Kidney capillary endothelial cell (primary cell): Measurements from ENCODE around the gene CCDC138.

Source experiments
- DNase-seq: peaks from one replicate; pipeline ENCODE4 v3.0.0-alpha.2; 2018; ENCODE audit warnings: low spot score

The CCDC138 gene

DNA sequence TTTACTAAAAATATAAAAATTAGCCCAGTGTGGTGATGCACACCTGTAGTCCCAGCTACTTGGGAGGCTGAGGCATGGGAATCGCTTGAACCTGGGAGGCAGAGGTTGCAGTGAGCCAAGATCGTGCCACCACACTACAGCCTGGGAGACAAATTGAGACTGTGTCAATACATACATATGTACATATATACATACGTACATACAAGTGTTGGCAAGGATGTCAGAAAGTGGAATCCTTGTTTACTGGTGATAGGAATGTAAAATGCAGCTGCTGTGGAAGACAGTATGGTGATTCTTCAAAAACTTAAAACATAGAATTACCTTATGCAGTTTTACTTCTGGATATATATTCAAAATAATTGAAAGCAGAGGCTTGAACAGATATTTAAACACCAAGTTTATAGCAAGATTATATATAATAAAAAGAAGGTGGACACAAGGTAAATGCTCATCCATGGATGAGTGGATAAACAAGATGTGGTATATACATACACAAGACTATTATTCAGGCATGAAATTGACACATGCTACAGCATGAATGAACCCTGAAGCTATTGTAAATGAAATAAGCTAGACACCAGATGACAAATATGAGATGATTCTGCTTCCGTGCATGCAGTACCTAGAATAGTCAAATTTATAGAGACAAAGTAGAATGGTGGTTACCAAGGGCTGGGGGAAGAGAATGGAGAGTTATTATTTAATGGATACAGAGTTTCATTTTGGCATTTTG is 43.2 kb downstream of the CCDC138 start:
- no peak for DNase-seq

DNA sequence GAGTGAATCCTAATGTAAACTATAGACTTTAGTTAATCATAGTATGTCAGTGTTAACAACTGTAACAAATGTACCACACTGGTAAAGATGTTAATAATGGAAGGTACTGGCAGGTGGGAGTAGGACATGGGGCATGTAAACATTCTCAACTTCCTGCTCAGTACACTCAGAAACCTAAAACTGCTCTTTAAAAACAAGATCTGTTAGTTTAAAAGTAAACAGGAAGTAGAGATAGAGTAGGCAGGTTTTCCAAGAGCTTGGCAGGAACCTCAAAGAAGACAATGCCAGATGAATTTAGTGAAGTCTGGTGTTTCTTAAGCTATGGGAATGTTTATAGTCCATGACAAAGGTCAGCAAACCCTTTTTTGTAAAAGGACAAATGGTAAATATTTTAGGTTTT is 46.6 kb downstream of the CCDC138 start:
- no peak for DNase-seq

DNA sequence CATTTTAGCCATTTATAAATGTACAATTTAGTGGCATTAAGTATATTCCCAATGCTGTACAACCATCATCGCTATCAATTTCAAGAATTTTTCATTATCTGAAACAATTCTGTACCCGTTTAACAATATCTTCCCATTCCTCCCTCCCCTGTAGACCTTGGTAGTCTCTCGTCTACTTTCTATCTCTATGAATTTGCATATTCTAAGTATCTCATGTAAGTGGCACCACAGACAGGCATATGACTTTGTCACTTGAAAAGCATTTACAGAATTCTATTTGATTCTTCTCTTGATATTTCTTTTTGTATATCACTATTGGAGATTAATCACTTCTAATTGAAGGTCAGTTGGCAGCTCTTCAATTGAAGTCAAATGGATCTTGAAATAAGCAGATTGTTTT is 48.0 kb downstream of the CCDC138 start:
- no peak for DNase-seq

DNA sequence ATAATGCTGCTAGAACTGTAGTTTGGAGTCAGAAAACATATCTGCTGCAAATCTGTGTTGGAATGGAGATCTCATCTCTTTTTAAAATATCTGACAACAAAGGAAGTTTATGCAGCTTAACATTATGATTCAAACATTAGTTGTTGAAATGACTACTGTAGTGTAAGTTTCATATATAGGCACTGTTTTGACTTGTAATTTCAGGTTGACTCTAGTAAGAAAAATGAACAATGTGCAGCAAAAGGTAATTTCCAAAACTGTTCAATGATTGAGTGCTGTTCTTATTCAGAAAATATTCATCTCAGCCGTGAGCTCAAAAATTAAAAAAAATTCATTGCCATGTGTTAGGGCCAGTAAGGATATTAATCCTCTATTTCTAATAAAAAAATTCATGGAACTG is 48.5 kb downstream of the CCDC138 start:
- no peak for DNase-seq

DNA sequence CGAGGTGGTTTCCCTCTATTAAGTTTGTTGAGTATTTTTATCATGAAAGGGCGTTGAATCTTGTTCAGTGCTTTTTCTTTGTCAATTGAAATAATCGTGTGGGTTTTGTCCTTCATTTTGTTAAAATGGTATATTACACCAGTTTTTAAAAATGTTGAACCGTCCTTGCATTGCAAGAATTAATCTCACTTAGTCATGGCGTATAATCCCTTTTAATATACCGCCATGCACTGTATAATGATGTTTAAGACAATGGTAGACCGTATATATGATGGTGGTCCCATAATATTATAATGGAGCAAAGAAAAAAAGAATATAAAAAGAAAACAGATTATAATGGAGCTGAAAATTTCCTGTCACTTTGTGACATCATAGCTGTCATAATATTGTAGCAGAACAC is 50.6 kb downstream of the CCDC138 start:
- DNase-seq: no peak

DNA sequence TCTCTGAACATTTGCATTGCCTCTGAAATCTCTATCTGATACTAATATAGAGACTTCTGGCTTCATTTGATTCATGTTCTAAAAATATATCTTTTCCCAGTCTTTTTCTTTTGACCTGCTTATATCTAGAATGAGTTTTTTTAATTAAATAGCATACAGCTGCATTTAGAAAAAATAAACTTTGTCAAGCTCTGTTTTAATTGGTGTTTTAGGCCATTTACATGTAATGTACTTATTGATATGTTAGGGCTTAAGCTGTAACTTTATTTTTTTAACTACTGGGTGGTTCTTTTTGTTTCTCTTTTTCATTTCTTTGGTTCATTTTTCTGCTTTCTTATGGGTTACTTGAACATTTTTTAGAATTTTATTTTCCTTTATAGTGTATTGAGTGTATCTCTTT is 54.9 kb downstream of the CCDC138 start:
- no peak for DNase-seq

DNA sequence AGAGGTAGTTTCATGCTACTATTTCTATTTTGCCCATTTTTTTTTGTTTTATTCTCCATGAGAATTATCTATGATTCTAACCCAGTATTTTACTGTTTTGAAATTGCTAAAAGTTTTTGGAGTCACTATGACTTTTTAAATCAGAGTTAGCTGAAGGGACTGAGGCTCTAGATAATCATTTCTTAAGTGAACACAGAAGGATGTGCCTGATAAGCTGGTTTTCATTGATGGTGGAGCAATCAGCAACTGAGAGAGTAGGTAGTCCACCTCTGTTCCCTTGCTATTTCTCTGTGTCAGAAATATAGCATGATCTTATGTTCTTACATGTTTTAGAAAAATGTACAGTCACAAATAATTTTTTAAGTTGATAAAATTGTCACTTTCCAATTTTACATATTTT is 59.4 kb downstream of the CCDC138 start:
- no peak for DNase-seq

DNA sequence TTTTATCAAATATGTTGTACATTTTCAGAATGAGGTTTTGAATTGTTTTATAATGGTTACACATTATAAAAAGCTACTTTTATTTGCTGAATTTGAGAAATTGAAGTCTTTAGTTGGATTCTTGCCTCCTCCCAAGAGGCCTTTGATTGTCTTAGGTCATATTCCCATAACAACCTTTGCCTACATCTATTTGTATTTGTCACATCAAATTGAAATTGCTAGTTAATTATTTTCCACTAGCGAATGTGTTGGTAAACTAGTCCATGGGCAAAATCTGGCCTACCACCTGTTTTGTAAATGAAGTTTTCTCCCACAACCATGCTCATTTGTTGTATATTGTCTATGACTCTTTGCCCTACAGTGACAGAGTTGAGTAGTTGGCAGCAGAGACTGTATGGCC is 60.4 kb downstream of the CCDC138 start:
- DNase-seq: no peak

DNA sequence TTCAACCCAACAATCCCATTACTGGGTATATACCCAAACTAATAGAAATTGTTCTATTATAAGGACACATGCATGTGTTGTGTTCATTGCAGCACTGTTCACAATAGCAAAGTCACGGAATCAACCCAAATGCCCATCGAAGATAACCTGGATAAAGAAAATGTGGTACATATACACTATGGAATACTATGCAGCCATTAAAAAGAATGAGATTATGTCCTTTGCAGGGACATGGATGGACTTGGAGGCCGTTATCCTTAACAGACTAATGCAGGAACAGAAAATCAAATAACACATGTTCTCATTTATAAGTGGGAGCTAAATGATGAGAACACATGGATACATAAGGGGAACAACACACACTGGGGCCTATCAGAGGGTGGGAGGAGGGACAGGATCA is 65.8 kb downstream of the CCDC138 start:
- no peak for DNase-seq

DNA sequence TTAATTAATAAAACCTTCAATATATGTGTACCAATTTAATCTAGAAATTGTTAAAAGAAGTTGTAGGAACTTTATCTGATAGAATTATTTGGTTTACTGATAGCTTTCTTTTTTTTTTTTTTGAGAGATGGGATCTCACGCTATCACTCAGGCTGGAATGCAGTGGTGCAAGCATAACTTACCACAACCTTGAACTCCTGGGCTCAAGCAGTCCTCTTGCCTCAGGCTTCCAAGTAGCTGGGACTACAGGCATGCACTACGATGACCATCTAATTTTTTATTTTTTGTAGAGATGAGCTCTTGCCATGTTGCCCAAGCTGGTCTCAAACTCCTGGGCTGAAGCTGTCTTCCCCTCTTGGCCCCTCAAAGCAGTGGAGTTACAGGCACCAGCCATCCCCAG is 66.8 kb downstream of the CCDC138 start:
- no peak for DNase-seq

DNA sequence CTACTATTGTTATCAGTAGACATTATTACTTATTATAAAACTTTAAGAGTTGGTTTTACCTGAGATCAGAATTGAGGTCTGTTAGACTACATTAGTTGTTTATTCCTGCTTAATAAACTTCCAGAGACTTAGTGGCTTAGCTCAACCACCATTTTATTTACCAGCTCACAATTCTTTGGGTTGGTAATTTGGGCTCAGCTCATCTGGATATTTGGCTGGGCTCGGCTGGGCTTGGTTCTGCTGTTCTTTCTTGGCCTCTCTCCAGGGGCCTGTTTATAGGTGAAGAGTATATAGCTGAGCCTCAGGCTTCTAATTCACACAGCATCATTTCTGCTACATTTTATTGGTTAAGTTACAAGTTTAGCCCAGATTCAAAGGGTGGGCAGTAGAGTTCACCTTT is 67.9 kb downstream of the CCDC138 start:
- no peak for DNase-seq

DNA sequence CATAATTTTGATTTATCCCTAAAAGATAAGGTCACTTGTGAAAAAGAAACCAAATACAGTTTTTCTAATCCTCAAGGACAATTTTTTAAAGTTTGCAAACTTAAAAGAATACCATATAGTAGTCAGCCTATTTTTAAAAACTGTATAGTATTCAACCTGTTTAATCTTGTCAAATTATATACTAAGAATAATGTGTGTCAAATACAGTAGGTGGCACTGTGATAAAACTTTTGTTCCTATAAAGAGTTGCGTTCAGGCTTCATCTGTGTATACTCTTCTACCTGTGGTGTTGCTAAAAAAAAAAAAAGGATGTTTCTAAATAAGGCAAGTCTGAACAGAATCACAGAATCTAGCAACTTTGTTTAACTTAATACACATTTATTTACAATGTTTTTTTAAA is 68.6 kb downstream of the CCDC138 start:
- DNase-seq: peak; percentile 2

DNA sequence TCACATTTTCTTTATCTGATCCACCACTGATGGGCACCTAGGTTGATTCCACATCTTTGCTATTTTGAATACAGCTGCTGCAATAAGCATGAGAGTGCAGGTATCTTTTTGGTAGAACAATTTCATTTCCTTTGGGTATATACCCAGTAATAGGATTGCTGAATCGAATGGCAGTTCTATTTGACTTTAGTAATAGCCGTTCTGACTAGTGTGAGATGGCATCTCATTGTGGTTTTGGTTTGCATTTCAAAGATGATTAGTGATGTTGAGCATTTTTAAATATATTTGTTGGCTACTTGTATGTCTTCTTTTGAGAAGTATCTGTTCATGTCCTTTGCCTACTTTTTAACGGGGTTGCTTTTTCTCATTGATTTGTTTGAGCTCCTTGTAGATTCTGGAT is 72.3 kb downstream of the CCDC138 start:
- DNase-seq: no peak

DNA sequence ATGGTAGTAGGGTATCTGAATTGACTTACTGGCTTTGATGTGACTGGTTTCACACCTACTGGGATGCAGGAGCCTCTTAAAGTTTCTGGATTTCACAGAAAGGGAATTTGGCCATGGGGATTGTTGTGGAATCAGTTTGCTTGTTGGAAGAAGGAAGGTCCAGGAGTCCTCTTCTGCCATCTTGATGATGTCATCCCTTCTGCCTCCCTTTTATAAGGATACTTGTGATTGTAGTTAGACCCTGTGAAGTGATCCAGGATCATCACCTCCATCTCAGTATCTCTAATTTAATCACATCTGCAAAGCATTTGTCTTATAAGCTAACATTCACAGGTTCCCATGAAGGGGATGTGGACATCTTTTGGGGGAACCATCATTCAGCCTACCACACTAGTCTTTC is 79.5 kb downstream of the CCDC138 start:
- DNase-seq: no peak

DNA sequence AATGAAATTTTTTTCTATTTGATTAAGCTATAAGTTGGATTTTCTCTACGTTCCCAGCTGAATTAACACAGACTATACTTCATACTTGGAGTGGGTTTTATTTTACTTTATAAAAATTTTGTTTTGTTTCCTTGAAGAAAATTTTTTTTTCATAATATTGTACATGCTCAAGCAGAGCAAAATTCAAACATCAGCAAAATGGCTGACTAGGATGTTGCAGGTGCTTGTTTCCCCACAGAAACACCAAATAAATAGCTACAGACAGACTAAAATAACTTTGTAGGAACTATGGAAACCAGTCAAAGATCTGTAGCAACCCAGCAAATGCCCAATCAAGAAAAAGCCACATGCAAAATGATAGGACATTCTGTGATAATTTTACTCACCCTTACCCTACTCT is 82.3 kb downstream of the CCDC138 start:
- no peak for DNase-seq

DNA sequence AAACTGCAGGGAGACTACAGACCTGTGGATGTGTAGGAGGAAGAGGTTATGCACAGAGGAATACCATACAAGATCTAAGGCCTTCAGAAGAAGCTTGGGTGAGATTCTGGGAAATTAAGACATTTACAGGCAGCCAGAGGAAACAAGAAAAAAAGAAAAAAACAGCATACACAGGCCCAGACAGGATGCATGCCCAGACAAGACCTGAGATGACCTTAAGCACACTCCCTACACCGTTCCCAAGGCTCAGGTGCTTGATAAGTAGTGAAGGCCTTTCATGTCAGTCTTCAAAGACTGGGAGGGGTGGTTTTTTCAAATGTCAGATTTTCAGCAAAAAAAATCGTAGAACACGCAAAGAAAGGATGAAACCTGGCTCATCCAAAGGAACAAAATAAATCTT is 83.0 kb downstream of the CCDC138 start:
- no peak for DNase-seq

DNA sequence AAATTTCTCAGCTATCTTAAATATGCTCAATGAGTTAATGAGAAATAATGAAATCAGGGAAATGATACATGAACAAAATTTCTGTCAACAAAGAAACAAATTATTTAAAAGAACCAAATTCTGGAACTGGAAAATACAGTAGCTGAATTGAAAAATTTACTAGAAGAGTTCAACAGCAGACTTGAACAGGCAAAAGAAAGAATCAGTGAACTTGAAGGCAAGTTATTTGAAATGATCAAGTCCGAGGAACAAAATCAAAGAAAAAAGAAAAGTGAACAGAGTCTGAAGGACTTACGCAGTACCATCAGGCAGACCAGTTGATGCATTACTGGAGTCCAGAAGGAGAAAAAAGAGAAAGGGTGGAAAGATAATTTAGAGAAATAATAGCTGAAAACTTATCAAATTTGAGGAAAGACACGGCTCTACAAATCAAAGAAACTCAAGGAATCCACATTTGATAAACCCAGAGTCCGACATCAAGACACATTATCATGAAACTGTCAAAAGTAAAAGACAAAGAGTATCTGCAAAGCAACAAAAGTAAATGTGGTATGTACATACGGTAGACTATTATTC is 83.6 kb downstream of the CCDC138 start:
- DNase-seq: no peak

DNA sequence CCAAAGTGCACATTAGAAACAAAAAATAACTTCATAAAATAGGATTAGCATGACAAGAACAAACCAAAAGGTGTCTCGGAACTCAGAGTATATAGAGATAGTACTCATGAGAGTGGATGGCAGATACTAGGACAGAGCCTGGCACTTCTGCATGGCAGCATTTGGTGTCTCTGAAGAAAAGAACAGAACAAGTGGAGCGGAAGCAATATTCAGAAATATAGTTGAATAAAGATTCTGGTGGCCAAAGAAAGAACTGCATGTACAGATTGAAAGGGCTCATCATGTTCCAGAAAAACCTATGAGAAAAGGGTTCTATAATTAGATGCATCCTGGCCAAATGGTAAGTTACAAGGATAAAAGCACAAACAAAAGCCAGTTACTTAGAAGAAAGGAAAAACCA is 90.9 kb downstream of the CCDC138 start:
- DNase-seq: no peak

DNA sequence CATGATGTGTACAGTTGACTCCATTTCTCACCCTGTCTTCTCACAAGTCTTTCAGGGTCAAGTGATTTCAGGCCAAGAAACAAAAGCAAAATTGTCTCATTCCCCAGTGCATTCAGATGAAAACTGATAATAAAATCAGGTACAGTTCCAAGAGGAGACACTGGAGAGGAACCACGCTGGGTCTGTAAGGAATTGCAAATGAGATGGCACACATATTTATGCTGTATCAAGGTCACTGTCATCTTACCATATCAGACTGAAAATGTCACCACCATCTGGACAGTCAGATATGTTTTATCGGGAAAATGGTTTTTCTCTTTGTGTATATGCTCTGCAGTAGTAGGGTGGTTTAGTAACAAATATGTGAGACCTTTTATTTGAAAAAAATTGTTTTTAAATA is 91.7 kb downstream of the CCDC138 start:
- no peak for DNase-seq

DNA sequence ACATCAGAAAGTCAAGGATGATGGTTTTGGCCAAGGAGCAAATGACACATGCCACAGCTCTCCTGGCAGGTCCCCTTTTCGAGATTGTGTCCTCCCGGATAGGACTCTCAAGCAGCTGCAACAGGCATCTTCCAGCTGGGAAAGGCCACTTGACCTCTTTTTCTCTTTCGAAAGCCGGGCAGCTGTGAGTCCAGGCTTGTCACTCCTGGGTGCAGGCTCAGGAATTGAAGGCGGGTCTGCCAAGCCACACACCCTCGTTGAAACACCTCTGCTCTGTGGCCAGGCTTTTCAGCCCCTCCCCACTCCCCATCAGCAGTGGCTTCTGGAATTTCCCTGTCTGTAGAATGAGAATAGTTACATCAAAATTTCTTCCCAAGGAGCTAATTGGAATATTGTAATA is 98.0 kb downstream of the CCDC138 start:
- DNase-seq: no peak

DNA sequence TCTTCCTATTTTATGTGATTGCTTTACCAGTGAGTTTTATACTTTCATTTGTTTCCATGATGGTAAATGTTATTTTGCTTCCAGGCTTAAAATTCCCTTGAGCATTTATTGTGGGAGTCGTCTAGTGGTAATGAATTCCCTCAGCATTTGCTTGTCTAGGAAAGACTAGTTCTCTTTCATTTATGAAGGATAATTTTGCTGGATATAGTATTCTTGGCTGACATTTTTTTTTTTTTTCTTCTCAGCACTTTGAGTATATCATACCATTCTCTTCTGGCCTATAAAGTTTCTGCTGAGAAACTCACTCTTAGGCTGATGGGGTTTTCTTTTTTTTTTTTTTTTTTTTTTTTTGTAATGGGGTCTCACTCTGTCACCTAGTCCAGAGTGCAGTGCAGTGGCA is 103.3 kb downstream of the CCDC138 start:
- DNase-seq: no peak

DNA sequence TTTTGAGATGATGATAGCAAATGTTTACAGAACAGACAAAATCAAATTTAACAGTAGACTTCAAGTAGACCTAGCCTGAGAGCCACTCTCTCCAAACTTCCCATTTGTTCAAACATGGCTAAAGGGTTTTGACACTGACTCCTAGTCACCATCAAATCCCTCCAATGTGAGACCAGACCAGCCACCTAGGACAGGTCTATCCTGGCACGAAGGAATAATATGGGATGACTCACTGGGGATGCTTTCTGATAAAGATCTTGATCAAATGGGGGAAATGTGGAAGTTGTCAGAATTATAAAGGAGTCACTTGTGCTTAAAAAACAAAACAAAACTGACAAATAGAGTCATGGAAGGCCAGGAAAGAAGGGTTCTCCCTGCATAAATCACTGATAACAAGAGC is 106.7 kb downstream of the CCDC138 start:
- DNase-seq: no peak

DNA sequence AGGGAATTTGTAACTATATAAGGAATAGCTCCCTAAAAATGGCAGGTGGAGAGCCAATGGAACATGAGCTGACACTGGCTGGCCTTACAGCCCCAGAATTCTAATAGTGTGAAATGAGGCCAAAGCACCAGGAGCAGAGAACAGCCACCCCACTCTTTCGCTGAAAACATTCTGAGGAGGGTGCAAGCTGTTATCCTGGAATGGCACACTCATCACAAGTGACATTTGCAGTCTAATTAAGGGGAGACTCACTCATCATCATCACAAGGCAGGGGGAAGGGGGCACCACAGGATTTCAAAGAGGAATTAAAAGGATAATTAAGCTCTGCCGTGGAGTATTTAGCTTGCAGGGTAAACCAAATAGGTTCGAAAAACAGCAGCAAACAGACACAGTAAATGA is 108.2 kb downstream of the CCDC138 start:
- DNase-seq: no peak

DNA sequence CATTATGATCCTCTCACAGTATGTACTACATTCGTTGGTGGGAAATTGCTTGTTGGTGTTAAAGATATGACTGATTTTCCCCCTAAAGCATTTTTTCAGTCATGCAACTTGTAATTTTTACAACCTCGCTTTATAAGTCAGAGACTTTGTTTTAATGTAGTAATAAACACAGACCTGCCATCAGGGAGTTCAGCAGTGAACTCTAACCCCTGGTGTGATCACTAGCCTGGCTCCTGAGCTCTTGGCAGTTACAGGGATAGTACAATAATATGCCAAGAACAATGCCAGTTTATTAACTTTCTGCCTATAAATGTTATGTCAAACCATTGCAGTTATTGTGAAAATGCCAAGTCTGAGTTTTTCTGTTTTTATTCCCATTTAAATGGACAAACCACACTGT is 108.6 kb downstream of the CCDC138 start:
- no peak for DNase-seq
